NCI-H510A (cell line): ENCODE results near the gene TUBB4A.
"Not testable (repeated sequence)": the region's sequence is repeated elsewhere in the genome, so short reads cannot be mapped to it uniquely, and the experiment has no call there.

Source experiments
- DNase-seq: peaks from one replicate; lab custom pipeline; 2025; lab: John Stamatoyannopoulos, UW

The TUBB4A gene

DNA sequence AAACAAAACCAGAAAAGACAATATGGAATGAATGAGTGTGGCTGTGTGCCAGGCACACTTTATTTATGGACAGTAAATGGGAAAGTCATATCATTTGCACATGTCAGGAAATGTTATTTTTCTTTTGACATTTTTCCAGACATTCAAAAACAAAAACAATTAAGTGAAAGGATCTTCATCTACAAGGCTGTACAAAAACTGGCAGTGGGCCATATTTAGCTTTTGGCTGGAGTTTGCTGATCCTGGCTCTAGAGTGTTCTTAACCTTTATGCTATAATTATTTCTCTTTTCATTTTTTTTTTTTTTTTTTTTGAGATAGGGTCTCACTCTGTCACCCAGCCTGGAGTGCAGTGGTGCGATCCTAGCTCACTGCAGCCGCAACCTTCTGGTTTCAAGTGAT, 22.2 kb upstream of the TUBB4A start:
- DNase-seq, result no peak

GRCh38 chr19:6522712-6523111, 20.6 kb upstream of the TUBB4A start:
- DNase-seq, result no peak

- no peak for DNase-seq
Measured at GRCh38 chr19:6521718-6522646, 19.9 kb upstream of the TUBB4A start.

DNA sequence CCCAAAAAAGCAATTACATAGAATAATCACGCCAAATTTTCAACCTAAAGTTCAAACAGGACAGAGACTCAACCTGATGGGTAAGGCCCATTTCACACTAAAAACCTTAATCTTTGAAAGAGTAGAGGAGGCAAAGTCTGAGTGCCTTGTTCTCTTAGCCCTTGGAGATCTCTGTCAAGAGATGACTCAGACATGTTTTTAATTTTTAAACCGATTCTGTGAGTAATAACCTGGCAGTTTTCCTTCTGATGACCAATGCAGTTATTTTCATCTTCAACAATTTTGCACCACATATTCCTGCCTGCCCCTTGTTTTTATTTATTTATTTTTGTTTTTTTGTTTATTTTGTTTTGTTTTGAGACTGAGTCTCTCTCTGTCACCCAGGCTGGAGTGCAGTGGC, 17.2 kb upstream of the TUBB4A start:
- DNase-seq, result no peak

- DNase-seq, result no peak
Measured at GRCh38 chr19:6518145-6518911, 16.2 kb upstream of the TUBB4A start.

GRCh38 chr19:6516659-6517291, 14.7 kb upstream of the TUBB4A start:
- DNase-seq, result peak; percentile 34

- DNase-seq, result no peak
Measured at GRCh38 chr19:6516018-6516658, 14.0 kb upstream of the TUBB4A start.

DNA sequence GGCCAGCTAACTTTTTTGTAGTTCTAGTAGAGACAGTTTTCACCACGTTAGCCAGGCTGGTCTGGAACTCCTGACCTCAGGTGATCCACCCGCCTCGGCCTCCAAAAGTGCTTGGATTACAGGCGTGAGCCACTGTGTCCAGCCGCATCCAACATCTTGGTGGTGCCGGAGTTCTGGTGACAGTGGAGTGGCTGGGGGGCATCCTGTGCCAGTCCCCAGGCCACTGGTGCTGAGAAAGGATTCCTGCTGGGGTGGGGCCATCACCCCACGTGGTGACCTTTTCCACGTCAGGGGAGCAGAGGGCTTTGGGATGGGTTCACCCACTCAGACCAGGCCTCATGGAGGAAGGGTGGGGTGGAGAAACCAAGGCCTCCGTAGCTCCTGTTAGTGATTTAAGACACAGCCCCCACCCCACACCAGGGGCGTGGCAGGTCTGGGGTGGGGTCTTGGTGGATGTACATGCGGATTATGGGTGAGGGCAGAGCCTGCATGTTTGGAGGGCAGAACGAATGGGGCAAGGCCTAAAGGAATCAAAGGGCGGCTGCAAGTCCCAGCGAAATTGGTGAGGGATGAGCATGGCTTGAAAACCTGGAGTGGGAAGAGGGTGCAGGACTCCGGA, 12.9 kb upstream of the TUBB4A start:
- no peak for DNase-seq

- DNase-seq, result no peak
Measured at GRCh38 chr19:6514089-6514488, 12.0 kb upstream of the TUBB4A start.

DNA sequence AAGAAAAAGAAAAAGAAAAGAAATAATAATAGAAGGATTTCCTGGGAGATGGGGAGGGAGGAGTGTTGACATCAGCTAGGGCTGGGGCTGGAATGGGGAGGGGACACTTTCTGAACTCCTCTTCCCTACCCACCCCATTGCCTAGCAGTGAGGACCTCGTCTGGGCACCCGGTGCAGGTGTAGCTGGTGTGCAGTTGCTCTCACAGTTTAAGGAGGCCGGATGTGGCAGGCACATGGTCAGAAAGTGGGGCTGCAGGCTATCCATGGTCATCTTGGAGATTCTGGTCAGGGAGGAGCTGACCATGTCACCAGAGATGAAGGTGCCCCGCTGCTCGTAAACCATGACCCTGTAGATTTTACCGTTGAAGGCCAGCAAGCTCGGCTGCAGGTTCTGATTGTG, 8.5 kb upstream of the TUBB4A start:
- DNase-seq, result no peak

- DNase-seq, result no peak
Measured at GRCh38 chr19:6509118-6509971, 7.2 kb upstream of the TUBB4A start.

- DNase-seq, result not testable (repeated sequence)
Measured at GRCh38 chr19:6508028-6508771, 6.1 kb upstream of the TUBB4A start.

DNA sequence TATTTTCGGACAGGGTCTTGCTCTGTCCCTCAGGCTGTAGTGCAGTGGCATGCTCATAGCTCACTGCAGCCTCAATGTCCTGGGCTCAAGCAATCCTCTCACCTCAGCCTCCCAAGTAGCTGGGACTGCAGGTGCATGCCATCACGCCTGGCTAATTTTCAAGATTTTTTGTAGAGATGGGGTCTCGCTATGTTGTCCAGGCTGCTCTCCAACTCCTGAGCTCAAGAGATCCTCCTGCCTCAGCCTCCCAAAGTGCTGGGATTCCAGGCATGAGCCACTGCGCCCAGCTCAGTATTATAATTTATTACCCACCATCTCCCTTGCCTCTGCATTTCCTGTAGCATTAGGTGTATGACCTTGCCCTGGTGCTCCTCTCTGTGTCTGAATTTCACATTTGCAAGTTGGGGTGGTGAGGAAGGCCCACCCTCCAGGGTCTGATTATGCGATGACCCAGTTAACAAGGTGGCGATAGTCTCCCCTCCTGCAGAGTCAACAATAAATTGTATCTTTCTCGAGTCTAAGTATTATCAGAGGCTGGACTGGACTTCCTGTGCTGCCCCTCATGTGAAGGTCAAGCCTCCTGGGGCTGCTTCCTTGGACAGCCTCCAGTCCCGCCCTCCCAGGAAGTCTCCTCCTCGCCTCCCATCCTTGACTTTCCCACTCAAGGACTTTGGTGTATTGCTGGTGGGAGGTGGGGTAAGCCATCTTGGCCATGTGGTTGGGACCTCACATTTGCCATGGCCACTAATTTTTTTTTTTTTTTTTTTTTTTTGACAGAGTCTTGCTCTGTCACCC, 1.5 kb upstream of the TUBB4A start:
- DNase-seq, result no peak

- DNase-seq, result no peak
Measured at GRCh38 chr19:6500837-6501739, 1.0 kb downstream of the TUBB4A start.

GRCh38 chr19:6499052-6499790, 2.9 kb downstream of the TUBB4A start:
- no peak for DNase-seq

GRCh38 chr19:6498294-6499036, 3.6 kb downstream of the TUBB4A start:
- DNase-seq, result no peak

- no peak for DNase-seq
Measured at GRCh38 chr19:6495947-6496346, 6.2 kb downstream of the TUBB4A start.
